ENCODE measurements around the gene SBF2.
"Not testable (repeated sequence)": the region's sequence is repeated elsewhere in the genome, so short reads cannot be mapped to it uniquely, and the experiment has no call there.

Gene SBF2

GRCh38 chr11:9990221-9990973, 303.6 kb downstream of the SBF2 start:
- no peak for DNase-seq

- not testable (repeated sequence) for DNase-seq
Measured at GRCh38 chr11:9987303-9987702, 306.7 kb downstream of the SBF2 start.

DNA sequence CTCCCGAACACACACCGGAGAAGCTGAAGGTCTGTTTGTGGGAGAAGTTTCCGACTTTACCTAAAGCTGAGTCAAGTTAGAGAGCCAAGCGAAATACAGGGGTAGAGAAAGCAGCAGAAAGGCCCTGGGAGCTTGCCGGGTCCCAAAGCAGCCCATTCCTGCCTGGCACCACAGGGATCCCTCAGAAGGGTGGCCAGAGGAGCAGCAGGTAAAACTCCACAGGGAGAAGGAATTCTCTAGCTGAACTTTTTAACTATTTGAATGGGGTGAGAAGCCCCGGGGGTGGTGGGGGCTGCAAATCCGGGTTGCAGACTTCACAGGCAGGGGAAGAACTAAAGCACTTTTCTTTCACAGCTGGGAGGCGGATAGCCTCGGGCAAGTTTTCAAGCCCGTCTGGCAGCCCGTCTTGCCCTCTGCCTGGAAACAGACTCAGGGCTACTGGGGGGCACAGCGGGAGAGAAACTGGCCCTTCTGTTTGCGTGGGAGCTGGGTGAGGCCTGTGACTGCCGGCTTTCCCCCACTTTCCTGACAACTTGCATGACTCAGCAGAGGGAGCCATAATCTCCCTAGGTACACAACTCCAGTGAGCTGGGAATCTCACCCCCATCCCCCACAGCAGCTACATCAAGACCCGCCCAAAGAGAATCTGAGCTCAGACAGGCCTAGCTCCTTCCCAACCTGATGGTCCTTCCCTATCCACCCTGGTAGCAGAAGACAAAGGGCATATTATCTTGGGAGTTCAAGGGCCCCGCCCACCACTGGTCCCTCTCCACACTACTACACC, 311.0 kb downstream of the SBF2 start:
- no peak for DNase-seq

DNA sequence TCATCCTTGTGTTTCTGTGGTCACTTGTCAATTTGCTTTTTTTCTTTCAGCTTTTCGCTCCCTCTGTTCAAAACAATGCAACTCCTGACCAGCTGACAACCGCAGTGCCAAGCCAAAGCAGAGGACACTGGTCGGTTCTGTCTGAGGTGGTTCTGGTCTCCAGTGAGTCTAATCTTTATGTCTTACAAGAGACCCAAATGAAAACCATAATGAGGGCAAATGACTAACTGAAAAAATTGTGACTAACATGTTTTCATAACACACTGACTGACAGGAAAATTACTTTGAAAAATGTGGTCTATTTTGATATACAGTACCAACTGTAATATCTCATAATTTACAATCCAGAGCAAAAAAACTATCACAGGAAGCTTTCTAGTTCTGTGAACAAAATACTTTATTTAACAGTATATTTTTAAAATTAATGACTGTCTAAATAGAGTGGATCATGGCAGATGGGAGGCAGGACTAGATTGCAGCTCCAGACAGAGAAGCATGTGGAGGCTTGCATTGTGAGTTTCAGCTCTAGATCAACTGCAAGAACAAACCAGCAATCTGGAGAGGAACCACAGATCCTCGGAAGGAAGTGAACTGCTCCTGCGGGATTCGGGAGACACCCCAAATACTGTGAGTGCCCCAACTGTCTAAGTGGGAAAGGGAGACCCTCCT, 311.8 kb downstream of the SBF2 start:
- no peak for DNase-seq

DNA sequence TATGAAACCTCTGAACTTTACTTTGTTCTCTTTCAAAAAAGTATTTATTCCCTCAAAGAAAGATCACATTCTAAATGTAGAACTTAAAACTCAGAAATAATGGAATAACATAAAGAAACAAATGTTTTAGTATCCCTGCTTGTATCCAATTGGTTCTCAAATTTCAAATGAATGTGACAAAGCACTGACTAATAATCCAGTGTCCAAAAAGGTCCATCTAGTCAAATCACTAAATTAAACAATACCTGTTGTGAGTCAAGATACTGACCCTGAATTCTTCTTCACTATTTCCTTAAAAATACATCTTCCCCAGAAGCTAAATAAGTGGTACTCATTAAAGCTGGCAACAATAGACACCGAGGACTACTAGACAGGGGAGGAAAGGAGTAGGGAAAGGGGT, 313.1 kb downstream of the SBF2 start:
- DNase-seq = no peak

GRCh38 chr11:9977554-9977953, 316.5 kb downstream of the SBF2 start:
- DNase-seq = no peak

DNA sequence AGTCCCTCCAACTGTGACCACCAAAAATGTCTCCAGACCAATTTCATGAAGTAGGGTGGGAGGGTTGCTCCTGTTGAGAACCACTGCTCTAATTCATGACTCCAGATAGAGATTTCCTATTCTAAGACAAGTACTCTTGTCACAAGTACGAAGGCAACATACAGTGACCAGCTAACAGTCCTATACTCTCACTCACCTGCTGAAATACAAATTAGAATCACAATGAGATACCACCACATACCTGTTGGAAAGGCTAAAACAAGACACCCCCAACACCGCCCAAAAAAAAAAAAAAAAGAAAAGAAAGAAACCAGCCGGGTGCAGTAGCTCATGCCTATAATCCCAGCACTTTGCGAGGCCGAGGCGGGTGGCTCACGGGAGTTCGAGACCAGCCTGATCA, 319.6 kb downstream of the SBF2 start:
- DNase-seq = no peak

- no peak for DNase-seq
Measured at GRCh38 chr11:9973921-9974320, 320.1 kb downstream of the SBF2 start.

- DNase-seq = no peak
Measured at GRCh38 chr11:9972989-9973388, 321.0 kb downstream of the SBF2 start.

GRCh38 chr11:9971894-9972293, 322.1 kb downstream of the SBF2 start:
- DNase-seq = no peak

GRCh38 chr11:9969068-9969467, 325.0 kb downstream of the SBF2 start:
- DNase-seq = no peak

DNA sequence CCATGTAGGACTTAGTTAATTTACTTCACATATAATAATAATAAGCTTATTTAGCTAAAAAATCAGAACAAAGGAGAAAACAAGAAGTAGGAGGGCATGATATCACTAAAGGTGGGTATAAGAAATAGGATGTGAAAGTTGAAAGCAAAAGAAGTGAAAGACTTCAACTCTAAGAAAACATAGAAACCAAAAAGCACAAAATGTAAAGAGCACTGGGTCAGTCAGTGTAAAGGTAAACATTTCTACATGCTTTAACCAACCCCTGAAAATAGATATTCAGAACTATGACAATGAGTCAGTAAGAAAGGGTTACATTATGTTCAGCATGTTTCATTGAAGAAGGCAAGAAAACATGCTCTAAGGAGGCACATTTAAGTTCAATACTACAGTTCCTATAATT, 331.3 kb downstream of the SBF2 start:
- DNase-seq = no peak

DNA sequence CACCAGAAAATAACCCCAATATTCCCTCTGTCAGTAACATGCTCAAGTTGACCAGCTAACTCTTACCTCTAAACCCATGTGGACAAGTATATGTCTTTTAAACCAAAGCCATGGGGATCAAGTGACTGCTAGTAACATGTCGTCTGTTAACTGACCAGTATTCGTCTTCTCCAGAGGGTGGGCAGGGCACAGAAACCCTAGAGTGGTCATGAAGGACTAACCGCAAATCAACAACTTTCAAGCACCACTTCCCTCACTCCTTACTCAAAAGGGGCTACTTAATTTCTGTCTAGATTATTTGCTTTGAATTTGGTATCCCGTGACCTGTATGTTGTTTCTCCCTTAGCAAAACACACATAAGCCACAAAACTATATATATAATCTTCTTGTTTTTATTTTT, 336.9 kb downstream of the SBF2 start:
- DNase-seq = no peak

DNA sequence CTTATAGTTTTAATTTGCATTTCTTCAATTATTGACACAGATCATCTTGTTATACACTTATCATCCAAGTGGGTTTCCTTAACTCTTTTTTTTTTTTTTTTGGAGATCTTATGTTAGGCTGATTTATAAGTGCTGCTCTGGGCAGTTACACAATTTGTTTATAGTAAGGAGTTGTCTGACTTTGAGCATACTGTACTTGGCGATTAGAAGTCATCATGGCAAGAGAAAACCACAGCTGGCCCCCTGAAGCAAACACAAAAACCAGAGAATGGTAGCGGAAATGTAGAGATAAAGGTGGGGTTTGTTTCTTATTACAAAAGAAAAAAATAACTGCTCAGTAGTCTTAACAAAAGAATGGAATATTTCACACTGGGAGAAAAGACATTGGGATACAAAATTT, 337.5 kb downstream of the SBF2 start:
- DNase-seq = no peak

GRCh38 chr11:9955391-9955790, 338.6 kb downstream of the SBF2 start:
- no peak for DNase-seq

- DNase-seq = no peak
Measured at GRCh38 chr11:9953994-9954626, 339.9 kb downstream of the SBF2 start.

DNA sequence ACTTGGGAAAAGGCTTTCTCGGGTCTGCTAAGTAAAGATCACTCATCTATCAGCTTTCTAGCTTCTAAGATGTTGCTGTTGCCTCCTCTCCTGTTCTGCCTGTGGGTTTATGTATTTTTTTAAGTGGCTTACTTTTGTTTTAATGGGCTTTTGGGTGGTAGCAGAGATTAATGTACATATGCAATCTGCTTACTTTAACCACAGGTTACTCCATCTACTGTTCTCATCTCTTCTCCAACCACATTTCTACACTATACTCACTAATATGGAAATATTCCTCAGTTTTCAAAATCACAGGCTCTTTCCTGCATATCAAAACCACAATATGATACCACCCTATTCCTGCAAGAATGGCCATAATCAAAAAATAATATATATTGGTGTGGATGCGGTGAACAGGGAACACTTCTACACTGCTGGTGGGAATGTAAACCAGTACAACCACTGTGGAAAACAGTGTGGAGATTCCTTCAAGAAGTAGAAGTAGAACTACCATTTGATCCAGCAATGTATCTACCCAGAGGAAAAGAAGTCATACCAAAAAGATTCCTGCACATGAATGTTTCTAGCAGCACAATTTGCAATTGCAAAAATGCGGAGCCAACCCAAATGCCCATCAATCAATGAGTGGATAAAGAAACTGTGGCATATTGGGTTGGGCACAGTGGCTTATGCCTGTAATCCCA, 341.4 kb downstream of the SBF2 start:
- no peak for DNase-seq

DNA sequence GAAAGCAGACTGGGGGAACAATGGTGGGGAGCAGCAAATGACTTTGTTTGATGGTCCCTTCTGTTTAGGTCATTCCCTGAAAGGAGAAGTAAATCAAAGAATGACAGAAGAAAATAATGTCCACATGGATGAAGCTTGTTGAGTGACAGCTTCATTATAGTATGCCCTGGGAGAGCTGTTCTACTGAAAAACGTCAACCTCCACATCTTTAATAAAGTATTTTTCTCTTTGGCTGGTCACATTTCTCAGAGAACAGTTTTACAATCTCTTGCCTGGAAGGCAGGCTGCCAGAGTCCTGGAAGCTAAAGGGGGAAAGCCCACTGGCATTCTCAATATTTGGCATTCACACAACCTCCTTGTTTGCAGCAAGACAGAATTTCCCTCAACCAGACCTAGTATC, 342.2 kb downstream of the SBF2 start:
- DNase-seq = no peak

DNA sequence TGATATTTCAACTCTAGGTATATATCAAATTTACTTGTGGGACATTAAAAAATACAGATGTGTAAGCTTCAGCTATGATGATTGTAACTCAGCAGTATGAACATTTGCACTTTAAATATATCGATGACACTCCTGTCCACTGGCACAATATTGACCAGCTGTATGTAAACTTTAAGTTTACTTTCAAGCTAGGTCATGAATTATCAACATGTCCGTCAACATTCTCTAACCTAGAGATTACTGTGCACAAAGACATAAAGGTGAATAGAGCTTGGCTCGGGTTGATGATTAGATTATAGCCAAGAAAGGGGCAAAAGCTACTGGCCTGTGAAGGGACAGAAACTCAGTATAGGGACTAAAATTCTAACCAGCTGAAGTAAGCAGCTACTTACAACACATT, 343.6 kb downstream of the SBF2 start:
- no peak for DNase-seq

GRCh38 chr11:9947231-9947864, 346.7 kb downstream of the SBF2 start:
- DNase-seq = no peak

GRCh38 chr11:9945680-9946079, 348.3 kb downstream of the SBF2 start:
- not testable (repeated sequence) for DNase-seq

DNA sequence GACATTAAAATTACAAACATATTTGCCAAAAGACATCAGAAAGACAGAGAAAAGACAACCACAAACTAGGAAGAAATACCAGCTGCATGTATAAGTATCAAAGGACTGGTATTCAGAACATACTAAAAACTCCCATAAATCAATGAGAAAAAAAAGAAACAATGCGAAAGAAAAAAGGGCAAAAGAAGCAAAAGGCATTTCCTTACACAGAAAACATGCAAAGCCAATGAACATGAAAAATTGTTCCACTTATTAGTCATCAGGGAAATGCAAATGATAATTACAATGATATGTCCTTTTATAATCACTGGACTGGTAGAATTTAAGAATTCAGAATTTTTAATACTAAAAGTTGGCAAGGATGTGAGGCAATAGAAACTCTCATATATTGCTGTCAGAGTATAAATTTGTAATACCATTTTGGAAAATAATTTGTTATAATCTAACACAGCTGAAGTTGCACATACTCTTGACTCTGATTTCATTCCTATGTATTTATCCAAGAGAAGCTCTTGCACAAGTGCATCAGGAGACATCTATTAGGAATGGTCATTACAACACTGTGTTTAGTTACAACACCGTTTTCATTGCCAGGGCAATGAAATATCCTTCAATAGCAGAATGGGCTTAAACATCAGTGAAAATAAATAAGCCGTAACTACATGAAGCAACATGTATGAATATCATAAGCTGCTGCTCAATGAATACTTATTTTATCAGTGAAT, 350.5 kb downstream of the SBF2 start:
- DNase-seq = no peak
